ENCODE measurements around the gene GP5. TPM values are rescaled to one million over a fixed set of nuclear protein-coding genes. Genes with fewer than 3 reads are reported as not detected.

Gene GP5
- total RNA-seq, 1 donor from 2014 or later, result under 0.01 TPM

- peak; percentile 59 for DNase-seq
These were observed 23.4 kb downstream of the GP5 start for GRCh38 chr3:194375473-194376240.

- no peak for DNase-seq
These were observed 24.1 kb downstream of the GP5 start for GRCh38 chr3:194374935-194375334.

GRCh38 chr3:194373899-194374298 lies 25.2 kb downstream of the GP5 start:
- no peak for DNase-seq

GRCh38 chr3:194373028-194373427 lies 26.0 kb downstream of the GP5 start:
- DNase-seq, result no peak

GRCh38 chr3:194370753-194371152 lies 28.3 kb downstream of the GP5 start:
- no peak for DNase-seq

GRCh38 chr3:194369522-194370279 lies 29.4 kb downstream of the GP5 start, which contains the start of gene LRRC15:
LRRC15 (minus strand) TSS chr3:194369743; CDS start chr3:194361043, 8,700 bp downstream.
- DNase-seq, result peak; percentile 55

- DNase-seq, result no peak
These were observed 30.1 kb downstream of the GP5 start for GRCh38 chr3:194368918-194369317.

GRCh38 chr3:194367992-194368841 lies 30.8 kb downstream of the GP5 start:
- no peak for DNase-seq

- no peak for DNase-seq
These were observed 33.0 kb downstream of the GP5 start for GRCh38 chr3:194365978-194366490.

- no peak for DNase-seq
These were observed 33.5 kb downstream of the GP5 start for GRCh38 chr3:194365526-194365925.

- DNase-seq, result peak; percentile 76
These were observed 34.2 kb downstream of the GP5 start for GRCh38 chr3:194364652-194365434.

- DNase-seq, result no peak
These were observed 34.8 kb downstream of the GP5 start for GRCh38 chr3:194364314-194364651.

GRCh38 chr3:194360568-194360967 lies 38.5 kb downstream of the GP5 start:
- DNase-seq, result no peak

GRCh38 chr3:194357681-194358080 lies 41.4 kb downstream of the GP5 start:
- no peak for DNase-seq

GRCh38 chr3:194355379-194355778 lies 43.7 kb downstream of the GP5 start:
- DNase-seq, result no peak

- no peak for DNase-seq
These were observed 44.8 kb downstream of the GP5 start for GRCh38 chr3:194354315-194354714.

GRCh38 chr3:194352667-194353246 lies 46.3 kb downstream of the GP5 start:
- no peak for DNase-seq

GRCh38 chr3:194351952-194352536 lies 47.0 kb downstream of the GP5 start:
- no peak for DNase-seq

GRCh38 chr3:194351080-194351672 lies 47.9 kb downstream of the GP5 start, which contains the start of gene CPN2:
CPN2 (minus strand) TSS chr3:194351328; CDS start chr3:194342702, 8,626 bp downstream.
- DNase-seq, result no peak

GRCh38 chr3:194350726-194351071 lies 48.4 kb downstream of the GP5 start:
- DNase-seq, result no peak

- no peak for DNase-seq
These were observed 50.7 kb downstream of the GP5 start for GRCh38 chr3:194348354-194348753.

All from dermis blood vessel endothelial cell (primary cell).